GM13977 (cell line): ENCODE data around the gene HAPLN2.

ENCODE experiments used
- DNase-seq: peaks from one replicate; pipeline ENCODE4 v3.0.0; 2012; ENCODE audit warnings: low spot score
- CTCF ChIP-seq: IDR thresholded peaks from 2 replicates; pipeline ENCODE4 v1.5.1; 2012; ENCODE audit warnings: mild to moderate bottlenecking, control low read depth; ENCODE audit not compliant: insufficient read depth; ENCODE audit errors: extremely low read depth, missing control alignments
- in situ Hi-C: fragments of 300-500 bp; cut with MboI; formaldehyde crosslinking; loops from one replicate; pipeline ENCODE4 v1.12.0; 2022; ENCODE audit warnings: low sequenced_read_pairs, low pct_unique_long_range_greater_than_20kb, mixed read lengths, inconsistent platforms; ENCODE audit not compliant: unreplicated experiment

The HAPLN2 gene

GRCh38 chr1:156670359-156670758, 51.1 kb downstream of the HAPLN2 start:
- in situ Hi-C loops, result no loop called here
- no peak for TF ChIP-seq CTCF
- no peak for DNase-seq

GRCh38 chr1:156670791-156671190, 51.6 kb downstream of the HAPLN2 start:
- no peak for TF ChIP-seq CTCF
- in situ Hi-C loops, result no loop called here

GRCh38 chr1:156671804-156672203, 52.6 kb downstream of the HAPLN2 start:
- no peak for TF ChIP-seq CTCF
- no peak for DNase-seq
- in situ Hi-C loops, result no loop called here

More at GRCh38 chr1:156670791-156671190, 51.6 kb downstream of the HAPLN2 start:
- no peak for DNase-seq

- in situ Hi-C loops, result no loop called here
- no peak for DNase-seq
- TF ChIP-seq CTCF, result no peak
Observed at GRCh38 chr1:156673387-156674121, 54.3 kb downstream of the HAPLN2 start.
